Measurements from ENCODE around the gene SERPINB7. TPM values are rescaled to one million over a fixed set of nuclear protein-coding genes. Genes with fewer than 3 reads are reported as not detected.

SERPINB7 gene
- total and polyA plus RNA-seq, 10 of the 15 experiments (the other 5 are each of a cell fraction or from before 2014, with no cell fraction given) = not detected

- ChIA-PET POLR2A (no interaction called here), CTCF (no interaction called here), RAD21 (ENCODE audit: unreplicated experiment) (no interaction called here), SMC1A (ENCODE audit: uncharacterized antibody, unreplicated experiment) (no interaction called here)
- Histone ChIP-seq H3K36me3 (ENCODE audit: control insufficient read depth in 2 of 2, insufficient read depth in 2 of 2, low read length in 1 of 2) (no peaks in the 10 kb centered on the region), H3K4me1 (ENCODE audit: control insufficient read depth, insufficient read depth, low read length) (no peaks in the 10 kb centered on the region), H3K4me3 (no peak overlapping the region), H3K9me3 (replicated peaks; ENCODE audit: control insufficient read depth, insufficient read depth, low read length) (no peaks in the 10 kb centered on the region), H3K27me3 (replicated peaks in 1 of 2; ENCODE audit: control insufficient read depth in 2 of 2, insufficient read depth in 2 of 2, low read length in 1 of 2) (peaks cover 0 to 1% of the 10 kb centered on the region in 2 experiments; a peak in 1 of 4 replicates), H3K9ac (ENCODE audit: control insufficient read depth, insufficient read depth, low read length) (no peak overlapping the region), H2AFZ (ENCODE audit: control insufficient read depth, low read depth, low read length) (no peak overlapping the region), H4K20me1 (ENCODE audit: control insufficient read depth, insufficient read depth) (no peaks in the 10 kb centered on the region), H3K79me2 (ENCODE audit: control insufficient read depth, insufficient read depth, low read length) (no peaks in the 10 kb centered on the region), H3K27ac (ENCODE audit: control insufficient read depth, insufficient read depth) (no peak overlapping the region), H3K4me2 (ENCODE audit: control insufficient read depth, insufficient read depth) (no peak overlapping the region)
- TF ChIP-seq ELK1 (IDR thresholded peaks at IDR 0.05; ENCODE audit: low read depth, low read length) (no peak), CTCF (IDR thresholded peaks at IDR 0.05 in 2 of 3, conservative IDR thresholded peaks at IDR 0.05 in 1 of 3; ENCODE audit: control insufficient read depth in 2 of 3, extremely low read depth in 1 of 3, insufficient read depth in 1 of 3, low read depth in 3 of 3, low read length in 3 of 3) (no peak), IRF5 (IDR thresholded peaks at IDR 0.05; ENCODE audit: borderline replicate concordance) (no peak), ZNF274 (IDR thresholded peaks at IDR 0.05; ENCODE audit: insufficient read depth, insufficient read length) (no peak), TARDBP (IDR thresholded peaks at IDR 0.05; ENCODE audit: borderline replicate concordance) (no peak), IKZF1 (conservative IDR thresholded peaks at IDR 0.05) (no peak), ATF3 (IDR thresholded peaks at IDR 0.05; ENCODE audit: borderline replicate concordance, extremely low read depth, low read depth, low read length) (no peak)
- intact Hi-C loops (cut with micrococcal nuclease; ENCODE audit: unreplicated experiment) (no loop called here), in situ Hi-C loops (cut with MboI) (no loop called here)
- WGBS (ENCODE audit: insufficient coverage, insufficient replicate concordance, low lambda C conversion rate, missing lambda C conversion rate) = 0% methylated on average over 1 of the region's 1 CpG
- FAIRE-seq = no peak
- no peak for DNase-seq (ENCODE audit: low read depth, low spot score)
- no TSS peak for BruUV-seq (replicated peaks)
- ATAC-seq = no peak
Observed at GRCh38 chr18:63749489-63749888, 25.7 kb upstream of the SERPINB7 start.
